Panc1 (cell line): ENCODE data around the gene ADAT3. TPM values are rescaled to one million over a fixed set of nuclear protein-coding genes. Genes with fewer than 3 reads are reported as not detected.
A peak's percentile ranks its signal among the peaks of the same experiment; 100 is the strongest.

Experiments
- ATAC-seq: fragments of 200-7000 bp; cut with Tn5 transposase; 2 replicates; pipeline ENCODE4 v1.9.1; 2020; ENCODE audit warnings: mild to moderate bottlenecking, moderate library complexity
- BruUV-seq: library from RNA; stranded (reverse); fragments of 400-500 nt; replicated peaks from 2 replicates; lab custom pipeline; 2021; lab: Mats Ljungman, UMichigan
- CTCF ChIA-PET: fragments of 300-600 bp; sonication (Branson Sonifier 250); formaldehyde crosslinking; loops from one replicate; lab custom pipeline; 2022; ENCODE audit warnings: antibody characterized with exemption; lab: Charles Lee
- POLR2A ChIA-PET: fragments of 300-600 bp; sonication (Branson Sonifier 250); formaldehyde crosslinking; loops from one replicate; lab custom pipeline; 2022; ENCODE audit warnings: antibody characterized with exemption; lab: Charles Lee
- DNase-seq: peaks from one replicate; pipeline ENCODE4 v3.0.0-alpha.2; 2010; ENCODE audit warnings: low read depth, low spot score
- H3K27ac ChIP-seq: 2 replicates; pipeline ENCODE4 v1.5.1; 2011; ENCODE audit warnings: mild to moderate bottlenecking, low read length, inconsistent platforms
- H3K27me3 ChIP-seq: fragments of 200-500 bp; sonication (Bioruptor generic); 2 replicates; pipeline ENCODE4 v1.6.0; 2014; ENCODE audit warnings: low read length, inconsistent platforms; ENCODE audit not compliant: control insufficient read depth, insufficient read depth
- H3K36me3 ChIP-seq: fragments of 200-500 bp; sonication (Bioruptor generic); 2 replicates; pipeline ENCODE4 v1.5.1; 2014; ENCODE audit warnings: inconsistent platforms, mild to moderate bottlenecking, low read length, moderate library complexity; ENCODE audit not compliant: control insufficient read depth, insufficient read depth
- H3K4me1 ChIP-seq: 2 replicates; pipeline ENCODE4 v1.5.1; 2011; ENCODE audit warnings: inconsistent platforms, mild to moderate bottlenecking, low read length, moderate library complexity; ENCODE audit not compliant: control insufficient read depth, insufficient read depth
- H3K4me3 ChIP-seq, 2 experiments: 2 replicates each; pipeline ENCODE4 v1.5.1; 2011 to 2012; ENCODE audit warnings: low read depth in 2 of 2, low read length in 2 of 2, mild to moderate bottlenecking in 2 of 2, inconsistent platforms in 1 of 2, moderate library complexity in 1 of 2
- H3K9me3 ChIP-seq: fragments of 200-500 bp; sonication (Bioruptor generic); 2 replicates; pipeline ENCODE4 v1.5.1; 2014; ENCODE audit warnings: low read depth, mild to moderate bottlenecking, inconsistent platforms, low read length, moderate library complexity; ENCODE audit not compliant: control insufficient read depth, insufficient read depth
- POLR2AphosphoS5 ChIP-seq: IDR thresholded peaks from 2 replicates; pipeline ENCODE4 v1.6.1; 2012; ENCODE audit warnings: mild to moderate bottlenecking, low read depth, low read length, moderate library complexity
- SIN3A ChIP-seq: IDR thresholded peaks from 2 replicates; pipeline ENCODE4 v1.6.1; 2012; ENCODE audit warnings: low read depth, mild to moderate bottlenecking, low read length, moderate library complexity, borderline replicate concordance; ENCODE audit not compliant: insufficient read depth
- TCF7L2 ChIP-seq: IDR thresholded peaks from 2 replicates; pipeline ENCODE4 v1.6.1; 2011; ENCODE audit warnings: mild to moderate bottlenecking, low read depth, low read length, inconsistent platforms
- in situ Hi-C: cut with HindIII; loops from 2 replicates; pipeline ENCODE4 v1.10.0; 2016; ENCODE audit warnings: low sequenced_read_pairs, low pct_unique_long_range_greater_than_20kb
- intact Hi-C: fragments of 100-400 bp; cut with micrococcal nuclease; formaldehyde crosslinking; loops from one replicate; pipeline ENCODE4 v1.10.0; 2022; ENCODE audit not compliant: unreplicated experiment
- total RNA-seq: library from RNA; stranded (reverse); gene quantifications from one replicate; pipeline ENCODE4 v1.2.1, GENCODE V29; 2021; ENCODE audit not compliant: unreplicated experiment
- TF ChIP-seq, protein P1 (sequence below), 2 experiments: IDR thresholded peaks; 2 replicates each; pipeline ENCODE4 v1.6.1; 2011 to 2012; ENCODE audit warnings: low read depth in 2 of 2, control low read depth in 1 of 2, low read length in 1 of 2, mild to moderate bottlenecking in 1 of 2, moderate library complexity in 1 of 2; ENCODE audit not compliant: insufficient read depth in 1 of 2
- TF ChIP-seq, protein P2 (sequence below): fragments of 450-650 bp; IDR thresholded peaks from 2 replicates; pipeline ENCODE4 v1.5.1; 2017; ENCODE audit warnings: mild to moderate bottlenecking

The ADAT3 gene
- total RNA-seq, 1 experiment from 2014 or later = 8.9 TPM

DNA sequence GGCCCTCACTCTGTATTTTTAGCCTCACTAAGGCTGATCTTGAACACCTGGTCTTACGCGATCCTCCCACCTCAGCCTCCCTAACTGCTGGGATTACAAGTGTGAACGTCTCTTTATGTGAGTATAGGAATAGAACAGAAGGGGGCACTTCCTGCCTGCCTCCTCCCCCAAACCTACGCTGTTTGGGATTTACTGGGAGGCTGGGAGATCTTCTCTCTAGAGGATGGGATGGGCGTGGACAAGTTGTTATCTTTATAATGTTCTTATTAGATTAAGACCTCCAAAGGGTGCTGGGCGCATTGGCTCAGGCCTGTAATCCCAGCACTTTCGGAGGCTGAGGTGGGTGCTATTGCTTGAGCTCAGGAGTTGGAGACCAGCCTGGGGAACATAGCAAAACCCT, 32.9 kb downstream of the ADAT3 start:
- no peak for ATAC-seq
- no peaks in the 10 kb centered on the region for H3K27me3 ChIP-seq
- peaks cover 7% of the 10 kb centered on the region for H3K4me1 ChIP-seq
- H3K27ac ChIP-seq = no peak overlapping the region
- no peak for TF ChIP-seq POLR2AphosphoS5
- TF ChIP-seq, protein P1, sequence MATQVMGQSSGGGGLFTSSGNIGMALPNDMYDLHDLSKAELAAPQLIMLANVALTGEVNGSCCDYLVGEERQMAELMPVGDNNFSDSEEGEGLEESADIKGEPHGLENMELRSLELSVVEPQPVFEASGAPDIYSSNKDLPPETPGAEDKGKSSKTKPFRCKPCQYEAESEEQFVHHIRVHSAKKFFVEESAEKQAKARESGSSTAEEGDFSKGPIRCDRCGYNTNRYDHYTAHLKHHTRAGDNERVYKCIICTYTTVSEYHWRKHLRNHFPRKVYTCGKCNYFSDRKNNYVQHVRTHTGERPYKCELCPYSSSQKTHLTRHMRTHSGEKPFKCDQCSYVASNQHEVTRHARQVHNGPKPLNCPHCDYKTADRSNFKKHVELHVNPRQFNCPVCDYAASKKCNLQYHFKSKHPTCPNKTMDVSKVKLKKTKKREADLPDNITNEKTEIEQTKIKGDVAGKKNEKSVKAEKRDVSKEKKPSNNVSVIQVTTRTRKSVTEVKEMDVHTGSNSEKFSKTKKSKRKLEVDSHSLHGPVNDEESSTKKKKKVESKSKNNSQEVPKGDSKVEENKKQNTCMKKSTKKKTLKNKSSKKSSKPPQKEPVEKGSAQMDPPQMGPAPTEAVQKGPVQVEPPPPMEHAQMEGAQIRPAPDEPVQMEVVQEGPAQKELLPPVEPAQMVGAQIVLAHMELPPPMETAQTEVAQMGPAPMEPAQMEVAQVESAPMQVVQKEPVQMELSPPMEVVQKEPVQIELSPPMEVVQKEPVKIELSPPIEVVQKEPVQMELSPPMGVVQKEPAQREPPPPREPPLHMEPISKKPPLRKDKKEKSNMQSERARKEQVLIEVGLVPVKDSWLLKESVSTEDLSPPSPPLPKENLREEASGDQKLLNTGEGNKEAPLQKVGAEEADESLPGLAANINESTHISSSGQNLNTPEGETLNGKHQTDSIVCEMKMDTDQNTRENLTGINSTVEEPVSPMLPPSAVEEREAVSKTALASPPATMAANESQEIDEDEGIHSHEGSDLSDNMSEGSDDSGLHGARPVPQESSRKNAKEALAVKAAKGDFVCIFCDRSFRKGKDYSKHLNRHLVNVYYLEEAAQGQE (IDR thresholded peaks at IDR 0.05; ENCODE audit: insufficient read depth in 1 of 2, low read depth in 2 of 2, low read length in 1 of 2) = no peak
- TF ChIP-seq TCF7L2 = no peak
- TF ChIP-seq, protein P2, sequence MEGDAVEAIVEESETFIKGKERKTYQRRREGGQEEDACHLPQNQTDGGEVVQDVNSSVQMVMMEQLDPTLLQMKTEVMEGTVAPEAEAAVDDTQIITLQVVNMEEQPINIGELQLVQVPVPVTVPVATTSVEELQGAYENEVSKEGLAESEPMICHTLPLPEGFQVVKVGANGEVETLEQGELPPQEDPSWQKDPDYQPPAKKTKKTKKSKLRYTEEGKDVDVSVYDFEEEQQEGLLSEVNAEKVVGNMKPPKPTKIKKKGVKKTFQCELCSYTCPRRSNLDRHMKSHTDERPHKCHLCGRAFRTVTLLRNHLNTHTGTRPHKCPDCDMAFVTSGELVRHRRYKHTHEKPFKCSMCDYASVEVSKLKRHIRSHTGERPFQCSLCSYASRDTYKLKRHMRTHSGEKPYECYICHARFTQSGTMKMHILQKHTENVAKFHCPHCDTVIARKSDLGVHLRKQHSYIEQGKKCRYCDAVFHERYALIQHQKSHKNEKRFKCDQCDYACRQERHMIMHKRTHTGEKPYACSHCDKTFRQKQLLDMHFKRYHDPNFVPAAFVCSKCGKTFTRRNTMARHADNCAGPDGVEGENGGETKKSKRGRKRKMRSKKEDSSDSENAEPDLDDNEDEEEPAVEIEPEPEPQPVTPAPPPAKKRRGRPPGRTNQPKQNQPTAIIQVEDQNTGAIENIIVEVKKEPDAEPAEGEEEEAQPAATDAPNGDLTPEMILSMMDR = no peak
- no peak for TF ChIP-seq SIN3A
- ChIA-PET CTCF (no interaction called here), POLR2A (no interaction called here)
- no peaks in the 10 kb centered on the region for H3K9me3 ChIP-seq
- in situ Hi-C loops (no loop called here), intact Hi-C loops (no loop called here)
- DNase-seq = no peak
- peaks cover 7% of the 10 kb centered on the region; the same call in 1 of the 2 replicates for H3K36me3 ChIP-seq
- H3K4me3 ChIP-seq = no peak overlapping the region
- no TSS peak for BruUV-seq

DNA sequence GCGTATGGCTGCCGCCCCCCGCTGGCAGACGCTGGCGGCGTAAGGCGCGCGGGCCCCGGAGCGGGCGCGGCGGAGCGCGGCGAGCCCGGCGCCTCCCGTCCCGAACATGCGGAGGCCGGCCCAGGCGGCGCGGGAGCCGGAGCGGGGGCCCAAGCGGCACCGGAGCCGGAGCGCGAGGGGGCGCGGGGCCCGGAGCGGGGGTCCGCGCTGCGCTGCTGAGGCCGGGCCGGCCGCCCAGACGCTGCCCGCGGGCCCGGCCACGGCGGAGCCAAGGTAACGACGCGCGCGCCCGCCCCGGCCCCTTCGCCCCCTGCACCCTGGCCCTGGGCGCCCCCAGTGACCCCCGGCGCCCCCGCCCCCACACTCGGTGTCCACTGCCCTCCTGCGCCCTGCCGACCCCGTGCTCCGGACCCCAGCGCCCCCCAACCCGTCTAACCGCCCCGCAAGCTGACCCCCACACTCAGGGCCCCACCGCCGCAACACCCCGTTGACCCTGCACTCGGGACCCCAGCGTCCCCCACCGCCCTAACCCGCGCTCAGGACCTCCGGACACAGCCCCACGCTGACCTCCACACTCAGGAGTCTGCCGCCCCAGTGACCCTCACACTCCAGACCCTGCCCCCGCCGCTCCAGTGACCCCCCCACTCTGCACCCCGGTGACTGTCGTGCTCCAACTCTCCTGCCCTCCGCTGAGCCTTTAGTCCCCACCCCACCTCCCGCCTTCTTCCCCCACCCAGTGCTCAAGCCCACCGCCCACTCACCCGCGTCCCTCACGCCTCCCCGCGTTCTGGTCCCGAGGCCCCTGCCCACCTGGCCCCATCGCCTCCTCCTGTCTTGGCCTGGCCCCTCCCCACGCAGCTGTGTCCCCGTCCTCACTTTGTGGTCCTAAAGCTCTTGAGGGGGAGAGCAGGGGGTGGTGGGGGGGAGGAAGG, 36.2 kb downstream of the ADAT3 start, which contains the start of gene CSNK1G2:
CSNK1G2 (plus strand) TSS at position 27 of the 932 bp plus-strand sequence. CDS start 28,601 bp downstream, outside the sequence.
- ChIA-PET POLR2A (no interaction called here), CTCF (no interaction called here)
- in situ Hi-C loops (no loop called here), intact Hi-C loops (no loop called here)
- DNase-seq (no peak), ATAC-seq (peak; percentile 71)
- Histone ChIP-seq H3K27ac (peak within 1 kb of the TSS; percentile 83), H3K9me3 (no peaks in the 10 kb centered on the region), H3K27me3 (no peaks in the 10 kb centered on the region), H3K4me3 (peak within 1 kb of the TSS; percentile 64 to 72), H3K36me3 (peaks cover 7% of the 10 kb centered on the region; the same call in 1 of the 2 replicates), H3K4me1 (peaks cover 15% of the 10 kb centered on the region)
- TF ChIP-seq SIN3A (no peak), TCF7L2 (no peak), POLR2AphosphoS5 (no peak)
- TF ChIP-seq, protein P2 = no peak; the same call in 1 of the 2 replicates
- TF ChIP-seq, protein P1 (IDR thresholded peaks at IDR 0.05; ENCODE audit: insufficient read depth in 1 of 2, low read depth in 2 of 2, low read length in 1 of 2) = no peak
- no TSS peak for BruUV-seq
